Measurements from ENCODE around the gene SENP1. TPM values are rescaled to one million over a fixed set of nuclear protein-coding genes. Genes with fewer than 3 reads are reported as not detected.

SENP1 gene
- total RNA-seq, 1 experiment from 2014 or later = 23.0 TPM

- no peak for DNase-seq
- H3K9me3 ChIP-seq (ENCODE audit: insufficient read depth, low read depth) = no peaks in the 10 kb centered on the region
- H3F3A ChIP-seq (ENCODE audit: insufficient read depth, low read depth) = peaks cover 12% of the 10 kb centered on the region; the same call in 1 of the 2 replicates
- H3K4me2 ChIP-seq = no peak within 1 kb of the TSS
- ChIA-PET POLR2A (ENCODE audit: unreplicated experiment) (no interaction called here), CTCF (no interaction called here)
- no peak within 1 kb of the TSS for H2AFZ ChIP-seq
- TF ChIP-seq EZH2 (IDR thresholded peaks at IDR 0.05; ENCODE audit: low read depth) = no peak
- TF ChIP-seq CTCF (conservative IDR thresholded peaks at IDR 0.05) = no peak
- intact Hi-C loops (cut with micrococcal nuclease; ENCODE audit: unreplicated experiment) = no loop called here
- H3K4me3 ChIP-seq = no peak within 1 kb of the TSS
- peaks cover 71% of the 10 kb centered on the region for H3K27me3 ChIP-seq (ENCODE audit: insufficient read depth, low read depth)
- BruUV-seq (replicated peaks) = no TSS peak
- peaks cover 9% of the 10 kb centered on the region for H3K4me1 ChIP-seq (replicated peaks; ENCODE audit: insufficient read depth)
- no peaks in the 10 kb centered on the region for H4K20me1 ChIP-seq (ENCODE audit: insufficient read depth)
- H3K36me3 ChIP-seq (ENCODE audit: low read depth) = no peaks in the 10 kb centered on the region
- H3K9me2 ChIP-seq (ENCODE audit: insufficient read depth) = no peaks in the 10 kb centered on the region
- no peaks in the 10 kb centered on the region for H3K79me2 ChIP-seq (ENCODE audit: low read depth)
- H3K27ac ChIP-seq = no peak within 1 kb of the TSS
Measured at GRCh38 chr12:48004053-48004941, 101.6 kb downstream of the SENP1 start, which contains the start of gene COL2A1. TSS of gene COL2A1 (minus strand) at chr12:48004476. CDS start at chr12:48004321, 155 bp downstream.

GRCh38 chr12:48003226-48004052, 102.4 kb downstream of the SENP1 start:
- Histone ChIP-seq H3K36me3 (ENCODE audit: low read depth) (no peaks in the 10 kb centered on the region), H3K4me1 (replicated peaks; ENCODE audit: insufficient read depth) (peaks cover 9% of the 10 kb centered on the region), H3K27me3 (ENCODE audit: insufficient read depth, low read depth) (peaks cover 70% of the 10 kb centered on the region), H3K27ac (no peak overlapping the region), H3K4me2 (no peak overlapping the region), H4K20me1 (ENCODE audit: insufficient read depth) (no peaks in the 10 kb centered on the region), H3K9me2 (ENCODE audit: insufficient read depth) (no peaks in the 10 kb centered on the region), H2AFZ (no peak overlapping the region), H3K4me3 (no peak overlapping the region), H3F3A (ENCODE audit: insufficient read depth, low read depth) (peaks cover 12% of the 10 kb centered on the region; the same call in 1 of the 2 replicates), H3K9me3 (ENCODE audit: insufficient read depth, low read depth) (no peaks in the 10 kb centered on the region), H3K79me2 (ENCODE audit: low read depth) (no peaks in the 10 kb centered on the region)
- DNase-seq = no peak
- intact Hi-C loops (cut with micrococcal nuclease; ENCODE audit: unreplicated experiment) = no loop called here
- TF ChIP-seq EZH2 (IDR thresholded peaks at IDR 0.05; ENCODE audit: low read depth) = no peak
- TF ChIP-seq CTCF (conservative IDR thresholded peaks at IDR 0.05) = no peak
- ChIA-PET CTCF (no interaction called here), POLR2A (ENCODE audit: unreplicated experiment) (no interaction called here)
- BruUV-seq (replicated peaks) = no TSS peak

- Histone ChIP-seq H2AFZ (no peak overlapping the region), H3K9me3 (ENCODE audit: insufficient read depth, low read depth) (no peaks in the 10 kb centered on the region), H3K27me3 (ENCODE audit: insufficient read depth, low read depth) (peaks cover 67% of the 10 kb centered on the region), H3K36me3 (ENCODE audit: low read depth) (no peaks in the 10 kb centered on the region), H3K9me2 (ENCODE audit: insufficient read depth) (no peaks in the 10 kb centered on the region), H3K4me1 (replicated peaks; ENCODE audit: insufficient read depth) (peaks cover 11% of the 10 kb centered on the region), H3K4me3 (no peak overlapping the region), H4K20me1 (ENCODE audit: insufficient read depth) (no peaks in the 10 kb centered on the region), H3K79me2 (ENCODE audit: low read depth) (no peaks in the 10 kb centered on the region), H3K27ac (no peak overlapping the region), H3F3A (ENCODE audit: insufficient read depth, low read depth) (peaks cover 12% of the 10 kb centered on the region; the same call in 1 of the 2 replicates), H3K4me2 (no peak overlapping the region)
- BruUV-seq (replicated peaks) = no TSS peak
- TF ChIP-seq CTCF (conservative IDR thresholded peaks at IDR 0.05) (no peak), EZH2 (IDR thresholded peaks at IDR 0.05; ENCODE audit: low read depth) (no peak)
- DNase-seq = no peak
- intact Hi-C loops (cut with micrococcal nuclease; ENCODE audit: unreplicated experiment) = no loop called here
- ChIA-PET POLR2A (ENCODE audit: unreplicated experiment) (no interaction called here), CTCF (no interaction called here)
Measured at GRCh38 chr12:48002773-48003218, 103.1 kb downstream of the SENP1 start.
